NOMO-1 treated with dmso at 0.1 percent for 144 hours (cell line): ENCODE results near the gene LITAFD.
A peak's percentile ranks its signal among the peaks of the same experiment; 100 is the strongest.
"Not testable (repeated sequence)": the region's sequence is repeated elsewhere in the genome, so short reads cannot be mapped to it uniquely, and the experiment has no call there.

Experiments used
- DNase-seq: peaks from one replicate; lab custom pipeline; 2025; ENCODE audit not compliant: unreplicated experiment; lab: John Stamatoyannopoulos, UW

LITAFD gene

GRCh38 chr16:8882041-8882617 is at the start of gene LITAFD:
Gene LITAFD (plus strand): TSS chr16:8882351. CDS start chr16:8884356, 2,005 bp downstream.
- no peak for DNase-seq

- no peak for DNase-seq
Measured at GRCh38 chr16:8832717-8833105, 49.4 kb upstream of the LITAFD start.

- DNase-seq: not testable (repeated sequence)
Measured at GRCh38 chr16:8836797-8837196, 45.4 kb upstream of the LITAFD start.

GRCh38 chr16:8837594-8837993 is 44.6 kb upstream of the LITAFD start:
- not testable (repeated sequence) for DNase-seq

- not testable (repeated sequence) for DNase-seq
Measured at GRCh38 chr16:8842016-8842415, 40.1 kb upstream of the LITAFD start.

GRCh38 chr16:8843296-8843695 is 38.9 kb upstream of the LITAFD start:
- not testable (repeated sequence) for DNase-seq

GRCh38 chr16:8845699-8846298 is 36.4 kb upstream of the LITAFD start:
- DNase-seq: no peak

- DNase-seq: no peak
Measured at GRCh38 chr16:8846401-8846932, 35.7 kb upstream of the LITAFD start.

GRCh38 chr16:8847145-8847544 is 35.0 kb upstream of the LITAFD start:
- DNase-seq: no peak

GRCh38 chr16:8847623-8848022 is 34.5 kb upstream of the LITAFD start:
- DNase-seq: no peak

- DNase-seq: no peak
Measured at GRCh38 chr16:8848231-8848938, 33.8 kb upstream of the LITAFD start.

GRCh38 chr16:8848939-8849391 is 33.2 kb upstream of the LITAFD start:
- DNase-seq: no peak

- no peak for DNase-seq
Measured at GRCh38 chr16:8849411-8850011, 32.6 kb upstream of the LITAFD start.

GRCh38 chr16:8850279-8850885 is 31.8 kb upstream of the LITAFD start:
- peak; percentile 81 for DNase-seq

- DNase-seq: no peak
Measured at GRCh38 chr16:8851761-8852403, 30.3 kb upstream of the LITAFD start.

- DNase-seq: no peak
Measured at GRCh38 chr16:8852534-8852933, 29.6 kb upstream of the LITAFD start.

GRCh38 chr16:8853150-8853549 is 29.0 kb upstream of the LITAFD start:
- DNase-seq: no peak

GRCh38 chr16:8853611-8854010 is 28.5 kb upstream of the LITAFD start:
- DNase-seq: no peak

- no peak for DNase-seq
Measured at GRCh38 chr16:8854298-8854948, 27.7 kb upstream of the LITAFD start.
